GM19452 (cell line): ENCODE measurements around the gene ZNF319.

Experiments used
- ATAC-seq: cut with Tn5 transposase; IDR thresholded peaks from one replicate; pipeline ENCODE4 v1.9.1; 2021; ENCODE audit not compliant: unreplicated experiment

The ZNF319 gene

GRCh38 chr16:57957673-57958392 lies 42.6 kb downstream of the ZNF319 start:
- no peak for ATAC-seq

GRCh38 chr16:57956924-57957672 lies 43.4 kb downstream of the ZNF319 start:
- no peak for ATAC-seq

DNA sequence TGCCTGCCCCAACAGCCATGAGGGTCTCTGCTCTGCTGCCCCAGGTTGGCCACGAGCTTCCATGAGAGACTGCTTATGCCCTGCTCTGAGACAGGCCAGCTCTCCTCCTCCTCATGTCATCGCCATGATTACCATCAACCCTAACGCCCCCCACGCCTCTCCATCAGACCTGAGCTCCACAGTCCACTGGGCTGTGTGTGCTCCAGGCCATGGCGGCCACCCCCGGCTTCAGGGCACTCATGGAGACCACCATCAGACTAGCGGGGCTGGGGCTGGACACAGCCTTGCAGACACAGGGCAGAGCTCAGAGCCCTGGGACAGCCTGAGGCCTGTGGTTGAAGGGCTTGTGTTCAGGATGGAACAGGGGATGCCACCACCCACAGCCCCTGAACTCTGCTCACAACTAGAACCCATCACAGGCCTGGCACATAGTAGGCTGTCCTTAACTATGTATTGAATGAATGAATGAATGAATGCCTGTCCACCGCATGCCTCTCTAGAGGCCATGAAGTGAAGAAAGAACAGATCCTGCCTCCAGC lies 44.1 kb downstream of the ZNF319 start:
- ATAC-seq: no peak

DNA sequence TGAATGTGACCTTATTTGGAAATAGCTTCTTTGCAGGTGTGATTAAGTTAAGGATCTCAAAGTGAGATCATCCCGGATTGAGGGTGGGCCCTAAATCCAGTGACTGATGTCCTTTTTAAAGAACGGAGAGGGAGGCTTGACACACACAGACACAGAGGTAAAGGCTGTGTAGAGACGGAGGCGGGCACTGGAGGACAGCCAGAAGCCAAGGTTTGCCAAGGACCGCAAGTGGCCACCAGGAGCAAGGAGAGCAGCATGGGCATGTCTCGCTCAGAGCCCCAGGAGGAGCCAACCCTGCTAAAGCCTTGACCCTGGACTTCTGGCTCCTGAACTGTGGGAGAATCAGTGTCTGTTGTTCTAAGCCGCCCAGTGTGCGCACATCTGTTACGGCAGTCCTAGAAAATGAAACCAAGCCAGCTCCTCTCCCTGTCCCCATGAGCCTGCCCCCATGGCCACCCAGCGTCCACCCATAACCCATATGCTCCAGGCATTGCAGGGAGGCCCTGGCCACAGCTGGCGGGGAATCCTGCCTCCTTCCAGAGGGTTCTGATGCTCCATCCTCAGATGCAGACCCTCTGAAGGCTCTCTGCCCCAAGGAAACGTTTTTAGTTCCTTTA lies 44.8 kb downstream of the ZNF319 start:
- no peak for ATAC-seq

DNA sequence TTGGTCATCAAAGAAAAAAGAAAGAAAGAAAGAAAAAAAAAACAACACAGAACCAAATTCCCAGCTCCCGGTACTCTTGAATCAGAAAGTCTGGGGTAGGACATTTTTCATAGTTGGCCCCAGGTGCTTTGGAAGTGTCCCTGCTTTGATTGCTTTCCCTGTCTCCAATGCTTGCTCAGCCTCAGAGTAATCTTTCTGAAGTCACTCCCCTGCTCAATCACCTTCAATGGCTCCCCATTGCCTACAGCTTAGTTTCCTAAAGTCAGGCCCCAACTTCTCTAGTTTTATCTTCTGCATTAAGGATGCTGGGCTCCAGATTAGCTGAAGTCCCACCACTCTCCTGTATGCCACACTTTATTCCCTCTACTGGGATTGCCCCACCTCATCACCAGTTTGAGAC lies 46.6 kb downstream of the ZNF319 start:
- ATAC-seq: no peak

DNA sequence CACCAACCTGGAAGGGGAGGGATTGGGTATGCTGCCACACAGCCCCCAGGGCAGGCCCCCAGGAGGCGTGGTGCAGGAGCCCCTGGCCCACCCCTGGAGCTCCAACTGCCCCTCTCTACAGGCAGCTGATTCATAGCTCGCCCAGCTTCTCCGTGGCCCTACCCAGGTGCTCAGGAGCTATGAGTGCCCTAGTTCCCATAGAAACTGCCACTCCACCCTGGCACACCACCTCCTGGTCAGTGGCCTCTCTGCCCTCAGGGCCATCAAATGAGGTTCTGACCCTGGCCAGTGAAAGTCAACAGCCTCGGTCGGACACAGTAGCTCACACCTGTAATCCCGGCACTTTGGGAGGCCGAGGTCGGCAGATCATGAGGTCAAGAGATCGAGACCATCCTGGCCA lies 47.6 kb downstream of the ZNF319 start:
- ATAC-seq: no peak

DNA sequence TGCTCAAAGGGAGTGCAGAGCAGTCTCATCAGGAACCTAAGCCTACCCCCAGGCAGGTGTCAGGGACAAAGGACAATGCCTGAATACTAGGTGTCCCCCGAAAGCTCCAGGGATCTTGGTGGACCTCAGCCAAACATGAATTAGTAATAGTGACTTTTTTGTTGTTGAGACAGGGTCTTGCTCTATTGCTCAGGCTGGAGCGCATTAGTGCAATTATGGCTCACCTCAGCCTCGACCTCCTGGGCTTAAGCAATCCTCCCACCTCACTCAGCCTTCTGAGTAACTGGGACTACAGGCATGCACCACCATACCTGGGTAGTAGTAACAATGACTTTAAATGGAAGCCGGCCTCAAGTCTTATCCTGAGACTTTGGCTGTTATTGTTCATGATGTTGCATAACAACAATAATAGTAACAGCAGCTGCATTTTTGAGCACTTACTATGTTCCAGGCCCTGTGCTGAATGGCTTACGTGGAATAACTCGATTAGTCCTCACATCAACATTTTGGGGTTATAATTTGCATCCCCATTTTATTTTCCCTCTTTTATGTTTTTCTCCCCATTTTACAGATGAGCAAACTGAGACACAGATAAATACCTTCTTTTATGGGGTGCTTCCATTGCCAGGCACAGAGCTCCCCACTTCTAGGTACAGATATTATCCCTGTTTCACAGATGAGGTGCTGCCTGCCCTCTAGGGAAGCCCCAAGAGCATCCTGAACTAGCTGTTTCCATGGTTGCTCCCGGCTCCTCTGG lies 49.1 kb downstream of the ZNF319 start:
- ATAC-seq: no peak

GRCh38 chr16:57950382-57950781 lies 50.1 kb downstream of the ZNF319 start:
- no peak for ATAC-seq

- ATAC-seq: no peak
Measured at GRCh38 chr16:57949595-57950238, 50.8 kb downstream of the ZNF319 start.

DNA sequence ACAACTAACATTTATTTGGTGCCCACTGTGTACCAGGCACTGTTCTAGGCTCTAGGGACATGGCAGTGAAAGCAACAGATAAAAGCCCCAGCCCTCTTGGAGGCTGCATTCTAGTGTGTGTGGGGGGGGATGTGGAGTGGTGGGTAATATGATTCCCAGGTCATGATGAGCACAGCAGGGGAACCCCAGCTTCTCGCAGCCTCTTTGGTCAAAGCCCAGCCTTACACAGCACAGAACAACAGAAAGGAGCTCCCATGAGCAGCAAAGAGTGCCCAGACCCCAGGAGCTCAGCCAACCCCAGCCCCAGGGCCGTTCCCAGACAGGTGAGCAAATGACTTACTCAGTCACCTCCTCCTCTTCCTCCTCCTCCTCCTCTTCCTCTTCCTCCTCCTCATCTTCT lies 51.5 kb downstream of the ZNF319 start:
- no peak for ATAC-seq

DNA sequence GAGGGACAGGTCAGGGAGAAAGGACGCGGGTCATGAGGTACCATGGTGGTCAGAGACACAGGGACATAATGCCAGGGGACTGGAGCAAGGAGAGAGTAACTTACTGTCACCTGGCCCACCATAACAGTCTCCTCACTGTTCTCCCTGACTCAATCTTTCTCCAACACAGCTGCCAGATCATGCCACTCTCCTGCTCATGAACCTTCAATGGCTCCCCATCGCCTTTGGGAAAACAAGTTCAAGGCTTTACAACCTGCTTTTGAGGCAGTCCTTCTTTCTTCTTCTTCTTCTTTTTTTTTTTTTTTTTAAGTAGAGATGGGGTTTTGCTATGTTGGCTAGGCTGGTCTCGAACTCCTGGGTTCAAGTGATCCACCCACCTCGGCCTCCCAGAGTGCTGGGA lies 52.4 kb downstream of the ZNF319 start:
- ATAC-seq: no peak

GRCh38 chr16:57947261-57947660 lies 53.2 kb downstream of the ZNF319 start:
- no peak for ATAC-seq

DNA sequence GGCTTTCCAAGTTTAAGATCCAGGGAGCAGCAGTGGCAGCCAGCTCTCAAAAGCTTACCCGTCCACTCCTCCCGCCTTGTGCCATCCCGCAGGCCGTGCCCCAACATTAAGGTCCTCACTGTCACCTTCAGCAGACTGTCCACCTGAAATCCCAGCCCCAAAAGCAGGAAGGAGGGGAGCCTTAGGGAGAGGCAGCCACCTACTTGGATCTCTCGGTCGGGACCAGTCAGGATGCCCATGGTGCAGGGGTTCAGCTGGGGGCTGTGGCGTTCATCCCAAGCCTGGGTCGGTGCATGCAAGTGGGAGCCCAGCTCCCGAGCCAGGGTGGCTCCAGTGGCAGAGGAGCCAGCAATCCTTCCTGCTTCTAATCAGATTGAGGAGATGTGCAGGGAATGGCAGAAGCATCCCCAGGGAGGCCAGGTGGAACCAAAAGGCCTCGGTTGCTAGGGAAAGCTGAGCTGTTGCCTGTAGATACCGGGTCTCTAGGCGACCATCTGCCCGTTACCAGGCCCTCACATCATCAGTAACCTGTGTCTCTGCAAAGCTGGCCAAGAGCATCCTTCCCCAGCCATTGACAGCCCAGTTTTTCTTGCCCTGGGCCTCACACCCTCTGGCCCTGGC lies 54.2 kb downstream of the ZNF319 start:
- no peak for ATAC-seq

GRCh38 chr16:57945740-57946138 lies 54.7 kb downstream of the ZNF319 start:
- ATAC-seq: no peak

GRCh38 chr16:57944970-57945739 lies 55.3 kb downstream of the ZNF319 start:
- no peak for ATAC-seq
